Fibroblast of skin of right biceps (primary cell): ENCODE results near the gene TMTC2.
A peak's percentile ranks its signal among the peaks of the same experiment; 100 is the strongest.

Source experiments
- DNase-seq: peaks from one replicate; pipeline ENCODE4 v3.0.0-alpha.2; 2013

TMTC2 gene

DNA sequence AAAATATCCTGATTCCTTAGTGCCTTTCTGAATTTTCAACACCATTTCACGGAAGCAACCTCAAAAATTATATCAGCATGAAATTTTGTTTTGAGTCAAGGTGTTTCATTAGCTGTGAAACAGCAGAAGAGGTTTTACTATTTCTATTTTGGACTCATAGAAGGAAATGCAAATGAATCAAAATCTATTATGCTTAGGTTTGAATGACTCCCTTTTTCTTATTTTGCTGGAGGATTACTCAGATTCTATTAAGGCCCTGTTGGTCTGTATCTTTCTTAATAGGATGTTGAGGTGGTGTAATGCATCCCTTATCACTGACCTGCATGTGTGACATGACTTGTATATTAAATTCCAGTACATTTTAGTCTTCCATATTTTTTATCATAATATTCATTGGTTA is 165.8 kb downstream of the TMTC2 start:
- no peak for DNase-seq

DNA sequence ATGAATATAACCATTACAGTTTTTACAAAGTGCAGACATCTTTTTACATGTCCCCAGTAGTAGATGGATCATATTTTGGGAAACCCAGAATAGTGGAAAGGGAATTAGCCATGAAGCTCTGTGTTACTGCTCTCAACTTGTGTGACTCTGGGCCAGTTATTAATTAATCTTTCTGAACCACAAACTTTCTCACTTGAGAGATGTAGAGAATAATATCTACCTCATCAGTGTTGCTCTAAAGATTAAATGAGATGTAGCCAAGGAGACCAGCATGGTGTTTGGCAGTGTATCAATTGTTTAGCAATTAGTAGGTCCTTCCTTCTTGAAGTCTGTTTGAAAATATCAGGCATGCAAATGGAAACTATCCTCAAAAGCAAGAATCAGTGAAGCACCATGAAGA is 169.2 kb downstream of the TMTC2 start:
- DNase-seq: no peak

DNA sequence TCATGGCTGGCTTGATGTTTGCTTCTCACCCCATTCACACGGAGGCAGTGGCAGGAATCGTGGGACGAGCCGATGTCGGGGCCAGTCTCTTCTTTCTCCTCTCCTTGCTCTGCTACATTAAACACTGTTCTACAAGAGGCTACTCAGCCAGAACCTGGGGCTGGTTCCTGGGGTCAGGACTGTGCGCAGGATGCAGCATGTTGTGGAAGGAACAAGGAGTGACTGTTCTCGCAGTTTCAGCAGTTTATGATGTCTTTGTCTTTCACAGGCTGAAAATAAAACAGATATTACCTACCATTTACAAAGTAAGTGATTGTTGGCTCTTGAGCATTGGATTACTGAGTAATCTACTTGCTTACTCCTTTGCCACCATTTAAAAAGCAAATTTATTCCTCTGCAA is 170.6 kb downstream of the TMTC2 start:
- DNase-seq: no peak

DNA sequence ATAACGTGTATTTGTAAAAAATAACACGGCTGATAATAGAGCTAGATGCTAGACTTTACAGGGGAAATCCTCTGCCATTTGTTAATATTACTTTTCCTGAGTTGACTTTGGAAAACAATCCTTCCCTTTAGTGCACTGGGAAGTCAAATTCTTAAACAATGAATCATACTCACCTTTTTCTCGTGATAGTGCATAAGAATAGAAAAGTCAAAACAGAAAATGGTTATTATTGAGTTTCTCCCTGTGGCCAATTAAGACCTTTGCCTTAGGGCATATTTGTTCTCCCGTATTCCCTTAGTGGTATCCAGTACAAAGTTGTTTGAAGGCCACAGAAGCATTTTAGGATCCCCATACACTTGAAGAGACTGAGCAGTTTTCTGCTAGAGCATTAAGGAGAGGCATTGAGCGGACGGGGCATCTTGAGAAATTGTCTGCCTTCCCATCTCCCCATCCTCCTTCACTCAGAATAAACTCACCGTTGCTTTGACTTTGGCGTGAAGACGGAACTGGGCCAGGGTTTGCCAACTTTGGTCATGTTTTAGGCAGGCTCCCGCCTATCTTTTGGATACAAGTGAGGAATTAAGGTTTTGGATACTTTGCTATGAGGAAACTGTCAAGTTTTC is 171.3 kb downstream of the TMTC2 start:
- no peak for DNase-seq

DNA sequence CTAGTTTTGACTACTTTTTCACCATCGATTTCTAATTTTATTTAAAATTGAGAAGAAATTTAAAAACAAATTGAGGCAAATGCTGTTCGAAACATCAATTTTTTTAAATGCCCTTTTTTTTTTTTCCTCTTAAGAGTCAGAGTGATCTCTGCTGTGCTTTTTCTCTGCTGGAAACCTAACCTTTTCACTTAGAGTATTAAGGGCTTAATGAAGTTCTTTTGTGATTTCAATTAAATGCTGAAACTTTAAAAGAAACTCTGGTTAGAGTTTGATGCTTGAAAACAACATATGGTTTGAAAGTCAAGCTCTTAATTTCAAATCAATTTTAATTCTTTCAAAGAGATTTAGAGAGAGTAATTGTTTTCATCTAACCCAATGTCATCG is 171.8 kb downstream of the TMTC2 start:
- DNase-seq: no peak

DNA sequence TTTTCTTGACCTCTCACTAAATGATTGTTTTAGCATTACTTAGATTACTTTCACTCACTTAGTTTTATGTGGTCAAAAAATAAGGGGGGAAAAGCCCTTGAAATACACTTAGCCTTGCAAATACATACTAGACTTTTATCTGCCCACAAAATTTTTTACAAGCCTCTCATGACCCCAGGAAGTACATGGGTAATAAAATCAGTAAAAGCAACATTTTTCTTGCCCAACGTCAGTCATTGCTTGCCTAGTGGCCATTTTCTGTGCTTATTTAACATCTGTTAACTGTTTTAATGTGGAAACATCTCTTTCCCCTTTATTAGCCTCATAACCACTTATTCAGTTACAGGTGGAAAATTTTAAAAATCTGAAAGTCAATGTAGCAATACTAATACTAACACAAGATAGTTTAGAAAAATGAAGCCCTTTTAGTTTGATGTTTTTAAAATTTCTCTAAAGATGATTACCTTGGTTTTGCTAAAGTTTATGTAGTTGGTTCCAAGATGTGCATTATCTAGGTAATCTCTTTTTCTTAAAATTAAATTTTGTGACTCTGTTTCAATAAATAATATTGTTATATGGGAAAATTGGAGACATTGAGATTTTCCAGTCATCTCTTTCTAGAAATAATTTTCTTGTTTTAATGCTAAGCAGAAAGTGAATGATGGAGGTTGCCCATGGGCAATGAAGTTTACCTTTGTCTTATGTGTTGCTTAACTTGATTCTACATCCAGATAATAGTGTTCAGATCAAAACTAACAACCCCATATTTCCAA is 175.5 kb downstream of the TMTC2 start:
- DNase-seq: no peak

DNA sequence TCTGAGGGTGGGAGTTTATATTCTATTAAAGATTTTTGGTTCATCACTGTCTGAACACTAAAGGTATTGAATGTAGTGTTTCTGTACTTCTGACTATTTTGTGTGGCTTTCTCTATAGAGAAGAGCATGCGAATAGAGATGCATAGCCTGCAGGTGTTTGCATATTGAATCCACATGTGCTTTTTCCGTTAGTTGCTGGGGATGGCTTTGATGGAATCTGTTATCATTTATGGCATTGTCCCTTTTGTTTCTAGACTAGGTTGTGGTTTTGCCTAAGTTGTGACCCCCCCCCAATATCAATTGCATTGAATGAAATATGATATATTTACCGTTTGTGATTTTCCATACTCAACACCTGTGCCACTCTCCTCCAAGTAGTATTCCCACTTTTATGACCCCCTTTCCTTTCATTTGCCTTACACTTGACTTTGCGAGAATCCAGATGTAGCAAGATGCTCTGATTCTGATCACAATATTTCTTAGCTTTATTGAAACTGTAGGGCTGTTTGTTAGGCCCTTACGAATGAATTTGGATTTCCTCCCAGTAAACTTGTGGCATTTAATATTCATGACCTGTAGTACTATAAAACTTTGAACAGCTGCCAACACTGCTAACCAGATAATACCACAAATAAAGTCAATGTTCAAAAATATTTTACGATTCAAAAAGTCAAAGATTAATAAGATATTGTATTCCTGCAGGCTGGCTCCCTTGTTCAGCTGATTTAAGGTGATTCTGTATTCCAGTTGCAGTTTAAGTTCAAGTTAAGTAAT is 176.4 kb downstream of the TMTC2 start:
- no peak for DNase-seq

DNA sequence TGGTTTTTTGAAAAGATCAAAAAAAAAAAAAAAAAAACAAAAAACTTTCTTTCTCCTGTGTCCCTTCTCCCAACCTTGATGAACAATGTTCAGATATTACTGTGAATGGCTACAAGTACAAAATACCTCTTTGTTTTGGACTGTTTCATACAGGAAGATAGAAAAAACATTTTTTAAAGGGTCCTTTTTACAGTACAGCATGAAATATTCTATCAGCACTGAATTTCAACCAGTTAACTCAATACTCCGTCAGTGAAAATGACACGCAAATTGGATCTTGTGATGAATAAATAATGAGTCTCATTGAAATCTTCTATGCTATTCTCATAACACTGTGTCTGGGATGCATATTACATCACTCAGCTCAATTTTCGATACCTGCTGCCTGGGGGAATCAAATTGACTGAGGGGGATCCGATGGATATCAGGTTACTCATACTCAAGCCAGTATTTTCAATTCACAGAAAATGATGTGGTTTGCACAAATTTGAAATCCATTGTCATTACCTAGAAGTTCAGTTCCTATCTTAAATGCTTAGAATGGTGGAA is 179.6 kb downstream of the TMTC2 start:
- DNase-seq: no peak

DNA sequence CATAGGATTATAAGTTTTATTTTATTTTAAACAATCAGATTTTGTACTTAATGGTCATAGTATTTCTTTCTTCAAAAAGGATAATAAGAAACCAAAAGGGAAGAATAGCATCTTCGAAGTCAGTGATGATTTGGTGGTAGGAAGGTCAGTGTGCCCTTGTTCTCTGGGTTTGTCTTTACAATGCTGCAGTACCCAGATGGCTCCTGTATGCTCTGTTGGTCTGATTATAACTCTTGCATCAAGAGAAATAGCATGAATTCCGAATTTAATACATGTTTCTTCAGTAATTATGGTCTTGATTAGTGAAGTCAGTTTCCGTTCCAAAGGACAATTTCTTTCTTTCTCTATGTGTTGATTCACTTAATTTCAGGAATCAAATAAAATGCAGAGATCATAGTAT is 180.2 kb downstream of the TMTC2 start:
- DNase-seq: no peak

DNA sequence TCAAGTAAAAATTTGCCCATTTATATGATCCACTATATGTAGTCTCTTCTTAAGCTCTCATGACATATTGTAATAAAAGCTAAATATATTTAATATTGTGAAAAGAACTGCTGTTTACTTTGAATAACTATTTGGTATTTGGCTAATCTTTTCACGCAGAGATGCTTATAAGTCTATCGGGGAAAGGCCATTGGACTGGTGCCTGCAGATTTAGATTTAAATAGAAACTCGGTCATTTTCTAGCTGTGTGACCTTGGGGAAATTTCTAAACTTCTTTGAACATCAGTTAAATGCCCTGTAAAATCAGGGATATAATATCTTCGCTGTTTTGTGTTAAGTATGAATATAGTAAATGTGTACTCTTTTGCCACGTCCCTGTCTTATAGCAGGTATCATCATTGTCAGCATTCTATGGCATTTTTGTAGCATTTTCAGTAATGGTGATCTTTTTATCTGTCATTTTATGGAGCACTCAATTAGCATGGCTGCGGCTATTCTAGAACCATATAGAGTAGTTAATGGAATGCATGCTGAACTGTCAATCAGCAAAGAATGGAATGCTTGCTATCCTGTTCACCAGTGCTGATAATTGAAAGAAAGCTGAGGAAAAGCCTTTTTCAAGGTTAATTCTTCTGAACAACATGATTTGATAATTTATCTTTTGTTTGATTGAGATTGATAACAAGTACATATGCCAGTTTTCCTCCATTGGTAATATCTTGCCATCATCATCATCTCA is 181.2 kb downstream of the TMTC2 start:
- no peak for DNase-seq

DNA sequence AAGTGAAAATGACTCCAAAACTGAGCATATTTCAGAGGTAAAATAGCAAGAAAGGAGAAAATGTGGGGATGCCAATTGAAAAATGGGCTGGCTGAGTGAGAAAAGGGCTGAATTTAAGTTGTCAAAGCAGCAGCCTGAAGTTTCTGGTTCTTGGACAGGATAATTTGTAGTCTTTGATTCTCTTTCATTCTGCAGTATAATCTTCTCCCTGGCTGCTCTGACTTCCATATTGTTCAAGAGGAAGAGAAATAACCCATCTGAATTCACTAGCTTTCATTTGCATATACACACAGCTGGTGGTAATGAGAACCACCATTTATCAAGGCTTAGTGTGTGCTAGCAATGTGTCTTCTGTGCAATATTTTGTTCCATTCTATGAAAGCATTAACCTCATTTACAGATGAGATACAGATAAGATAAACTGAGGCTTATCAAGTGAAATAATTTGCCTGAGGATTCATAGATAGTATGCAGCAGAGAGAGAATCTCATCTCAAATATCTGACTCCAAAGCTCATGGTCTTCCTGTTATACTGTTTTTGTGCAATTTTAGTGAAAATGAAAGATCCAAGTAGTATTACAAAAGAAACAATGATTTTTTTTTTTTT is 184.2 kb downstream of the TMTC2 start:
- DNase-seq: no peak

DNA sequence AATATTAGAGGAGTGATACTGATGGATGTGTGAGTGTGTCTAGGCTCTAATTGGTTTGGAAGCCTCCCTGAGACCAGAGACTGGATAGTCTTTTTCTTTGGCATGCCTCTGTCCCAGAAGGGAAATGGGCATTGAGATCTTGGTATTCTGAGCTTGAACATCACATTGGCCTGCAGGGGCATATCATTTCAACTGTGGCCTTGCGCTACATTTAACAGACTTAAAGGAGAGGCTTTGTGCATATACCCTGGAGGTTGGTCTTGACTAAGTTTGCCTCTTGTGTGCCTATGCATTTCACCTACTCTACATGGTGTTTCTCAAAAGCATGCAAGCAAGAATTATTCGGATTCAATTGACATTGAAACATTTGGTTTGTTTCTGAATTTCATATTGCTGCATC is 185.4 kb downstream of the TMTC2 start:
- no peak for DNase-seq

DNA sequence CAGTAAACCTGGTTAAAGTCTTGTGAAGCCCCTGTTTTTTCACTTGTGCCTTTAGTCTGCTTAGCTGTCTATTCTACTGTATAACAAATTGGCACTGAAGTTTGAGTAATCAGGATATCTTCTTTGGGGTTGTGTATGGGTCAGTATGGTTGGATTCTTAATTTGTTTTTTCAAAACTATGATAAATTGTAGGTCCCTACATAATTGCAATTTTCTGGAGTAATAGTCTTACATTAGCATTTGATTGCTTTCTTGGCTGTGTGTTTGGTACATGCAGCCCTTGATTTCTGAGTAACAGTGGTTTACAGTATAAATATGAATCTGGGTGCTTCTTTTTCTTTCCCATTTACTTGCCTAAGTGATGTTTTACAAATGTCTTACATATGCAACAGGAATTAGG is 186.6 kb downstream of the TMTC2 start:
- DNase-seq: no peak

DNA sequence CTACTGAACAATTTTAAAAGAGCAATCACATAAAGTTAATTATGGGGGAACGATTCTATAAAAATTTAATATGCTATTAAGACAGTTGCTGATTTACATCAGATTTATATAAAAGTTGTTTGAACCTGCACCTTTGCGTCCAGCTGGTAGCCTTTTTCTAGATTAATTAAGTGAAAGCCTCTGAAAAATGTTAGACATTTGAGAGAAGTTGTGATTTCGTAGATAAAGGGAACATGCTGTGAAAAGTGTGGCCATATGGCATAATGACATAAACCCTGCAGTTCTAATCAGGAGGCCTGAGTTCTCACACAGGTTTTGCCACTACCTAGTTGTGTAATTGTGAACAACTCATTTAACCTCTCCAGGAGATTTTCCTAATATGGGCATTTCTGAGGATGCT is 187.2 kb downstream of the TMTC2 start:
- no peak for DNase-seq

DNA sequence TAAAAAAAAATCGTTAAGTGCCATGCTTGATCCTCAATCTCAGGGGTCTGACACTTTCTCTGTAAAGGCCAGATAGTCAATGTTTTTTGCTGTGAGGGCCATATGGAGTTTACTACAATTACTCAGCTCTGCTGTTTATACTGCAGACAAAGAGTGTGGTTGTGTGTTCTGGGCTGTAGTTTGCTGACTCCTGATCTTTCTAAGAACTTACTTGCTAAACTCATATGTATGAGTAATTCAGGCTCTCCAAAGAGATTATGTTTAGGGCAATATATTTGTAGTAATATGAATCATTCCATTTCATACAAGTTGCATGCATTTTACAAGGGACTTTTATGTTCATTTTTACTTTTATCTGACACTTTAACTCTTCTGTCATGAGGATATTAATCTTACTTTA is 188.2 kb downstream of the TMTC2 start:
- peak; percentile 61 for DNase-seq

DNA sequence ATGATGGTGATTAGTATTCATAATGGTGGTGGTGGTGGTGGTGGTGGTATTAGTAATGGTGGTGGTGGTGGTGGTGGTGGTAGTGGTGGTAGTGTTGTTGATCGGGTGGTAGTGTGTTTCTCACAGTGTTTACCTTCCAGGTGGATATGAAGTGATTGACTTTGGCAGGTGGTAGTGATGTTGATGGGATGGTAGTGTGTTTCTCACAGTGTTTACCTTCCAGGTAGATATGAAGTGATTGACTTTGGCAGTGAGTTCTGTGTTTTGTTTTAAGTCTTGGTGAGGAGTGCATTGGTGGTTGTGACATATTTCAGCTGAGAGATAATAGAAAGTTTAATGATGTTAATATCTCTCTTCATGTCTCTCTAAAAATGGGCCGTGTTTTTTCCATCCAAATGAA is 189.4 kb downstream of the TMTC2 start:
- no peak for DNase-seq

DNA sequence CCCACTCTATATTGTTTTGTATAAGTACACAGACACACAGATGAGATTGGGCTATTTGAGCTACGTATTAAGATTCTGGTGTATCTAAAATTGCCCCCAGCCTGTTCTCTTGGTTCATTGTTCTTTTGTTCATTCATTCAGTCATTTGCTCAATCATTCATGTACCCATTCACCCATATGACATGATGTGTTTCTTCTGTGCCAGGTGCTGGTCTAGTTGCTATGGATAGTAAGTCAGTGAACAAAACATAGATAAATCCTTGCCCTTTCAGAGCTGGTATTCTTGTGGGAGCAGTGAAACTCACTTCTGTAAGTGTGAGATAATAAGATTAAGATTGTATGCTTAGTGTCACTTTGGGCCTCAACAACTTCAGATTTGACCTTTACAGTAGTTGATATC is 191.3 kb downstream of the TMTC2 start:
- DNase-seq: no peak

DNA sequence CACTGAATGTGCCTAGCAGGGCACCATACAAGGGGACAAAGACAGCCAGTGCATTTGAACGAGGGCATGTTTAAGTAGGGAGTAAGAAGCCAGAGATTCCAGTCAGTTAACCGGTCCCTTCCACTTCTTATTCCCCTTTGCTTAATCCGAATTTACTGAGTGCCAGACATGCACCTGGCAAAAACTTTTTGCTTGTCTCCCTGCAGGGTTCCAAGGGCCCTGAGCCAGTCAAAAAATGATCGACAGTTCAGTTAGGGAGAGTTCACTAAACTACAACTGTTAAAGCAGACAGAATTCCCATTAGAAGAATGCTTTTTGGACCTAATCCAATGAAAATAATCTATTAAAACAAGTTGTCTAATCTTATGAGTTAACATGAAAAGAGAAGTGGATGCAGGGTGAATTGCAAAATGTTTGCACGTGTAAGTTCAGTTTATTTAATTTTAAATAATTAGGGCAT is 193.8 kb downstream of the TMTC2 start:
- no peak for DNase-seq

DNA sequence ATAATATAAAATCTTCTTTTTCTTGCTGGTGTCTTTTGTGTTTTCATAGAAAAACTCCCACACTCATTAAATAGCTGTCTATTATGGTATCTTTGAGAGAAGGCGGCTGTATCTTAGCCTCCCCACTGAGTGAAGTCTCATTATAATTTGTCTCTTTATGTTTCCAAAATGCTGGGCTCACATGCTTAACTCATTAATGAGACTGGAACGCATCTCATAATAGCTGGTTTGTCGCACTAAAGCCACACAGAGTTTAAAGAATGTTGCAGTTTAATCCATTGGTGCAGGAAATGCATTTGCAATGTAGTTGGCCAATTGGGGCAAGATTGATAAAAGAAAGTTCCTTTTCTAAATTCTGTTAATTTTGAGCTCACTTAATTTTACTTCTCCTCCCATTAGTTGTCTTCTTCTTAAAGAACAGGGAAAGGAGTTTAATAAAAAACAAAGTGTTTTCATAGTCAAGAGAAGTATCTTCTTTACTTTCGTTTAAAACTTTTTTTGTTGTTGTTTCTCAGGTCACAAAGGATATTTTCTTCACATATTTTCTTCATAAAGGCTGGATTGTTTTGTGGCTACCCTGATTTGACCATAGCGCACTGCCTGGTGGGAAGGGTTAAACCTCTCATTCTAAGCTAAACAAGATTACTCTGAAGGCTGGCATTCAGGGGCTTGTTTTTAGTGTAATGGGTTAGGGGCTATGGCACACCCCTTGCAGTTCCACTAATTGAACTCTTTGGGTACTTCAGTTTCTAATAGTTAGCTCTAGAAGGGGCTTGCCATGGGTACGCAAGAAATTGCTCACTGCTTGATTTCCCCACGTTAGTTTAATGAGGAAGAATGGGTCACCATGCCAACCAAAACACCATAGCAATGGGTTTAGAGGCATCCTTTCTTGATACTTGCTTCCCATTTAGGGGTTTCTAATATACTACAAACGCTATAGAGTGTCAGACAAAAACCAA is 197.0 kb downstream of the TMTC2 start:
- no peak for DNase-seq

DNA sequence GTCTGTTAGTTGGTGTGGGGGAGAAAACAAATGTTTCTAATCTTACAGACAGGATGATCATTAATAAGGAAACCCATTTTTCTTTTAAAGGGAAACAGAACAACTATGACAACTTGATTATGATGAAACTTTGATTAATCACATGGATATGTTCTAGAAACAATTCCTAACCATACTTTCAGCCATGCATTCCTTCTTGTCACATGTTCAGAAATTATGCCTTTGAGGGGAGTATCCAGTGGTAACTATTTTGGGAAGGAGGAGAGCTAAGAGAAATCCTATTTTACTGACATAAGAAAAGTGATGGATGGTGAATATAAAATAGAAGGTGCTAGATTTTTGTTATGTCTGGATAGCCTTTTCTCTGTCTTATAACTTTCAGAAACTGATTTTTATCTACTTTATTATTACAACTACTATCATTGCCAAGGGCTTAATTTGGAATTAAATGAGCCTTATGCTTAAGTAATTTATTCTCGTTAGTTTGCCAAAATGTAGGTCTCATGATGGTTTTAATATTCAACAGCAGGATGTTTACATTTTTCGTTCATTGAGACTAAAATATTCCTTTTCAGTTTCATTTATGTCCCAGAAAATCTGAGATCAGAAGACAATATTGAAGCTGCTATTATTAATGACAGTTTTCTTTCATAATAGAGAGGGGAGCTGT is 200.1 kb downstream of the TMTC2 start:
- DNase-seq: peak; percentile 58

DNA sequence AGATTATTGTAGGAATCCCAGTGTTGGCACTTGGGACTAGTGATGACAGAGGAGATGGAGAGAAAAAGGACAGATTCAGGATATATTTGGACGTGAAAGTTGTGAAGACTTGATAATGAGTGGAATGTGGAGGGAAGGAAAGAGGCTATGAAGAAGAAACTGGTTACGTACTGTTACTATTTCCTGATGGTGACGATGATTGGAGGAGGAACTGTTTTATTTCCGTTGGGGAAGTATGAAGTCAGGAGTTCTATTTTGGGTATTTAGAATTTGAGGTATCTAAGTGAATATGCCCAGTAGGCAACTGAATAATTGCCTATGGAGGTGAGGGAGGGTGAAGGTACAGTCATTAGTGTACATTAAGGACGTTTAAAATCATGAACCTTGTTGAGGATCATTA is 207.2 kb downstream of the TMTC2 start:
- no peak for DNase-seq
